Osteoblast (primary cell): ENCODE data around the gene CEP85L. TPM values are rescaled to one million over a fixed set of nuclear protein-coding genes. Genes with fewer than 3 reads are reported as not detected.

Source experiments
- DNase-seq: peaks from one replicate; pipeline ENCODE4 v3.0.0; 2011; ENCODE audit warnings: low spot score, mixed read lengths; ENCODE audit not compliant: insufficient read length; ENCODE audit errors: missing footprints
- H2AFZ ChIP-seq: 2 replicates; pipeline ENCODE4 v1.6.0; 2011; ENCODE audit warnings: mild to moderate bottlenecking, low read length
- H3K27ac ChIP-seq: 2 replicates; pipeline ENCODE4 v1.5.1; 2011; ENCODE audit warnings: mild to moderate bottlenecking, low read depth, low read length, moderate library complexity
- H3K27me3 ChIP-seq: 2 replicates; pipeline ENCODE4 v1.6.0; 2012; ENCODE audit warnings: mild to moderate bottlenecking, control low read depth, inconsistent platforms, low read length, moderate library complexity; ENCODE audit not compliant: insufficient read depth
- H3K36me3 ChIP-seq: 2 replicates; pipeline ENCODE4 v1.5.1; 2011; ENCODE audit warnings: mild to moderate bottlenecking, low read length, control low read depth, moderate library complexity; ENCODE audit not compliant: insufficient read depth
- H3K4me1 ChIP-seq: 2 replicates; pipeline ENCODE4 v1.5.1; 2011; ENCODE audit warnings: mild to moderate bottlenecking, low read length, control low read depth, moderate library complexity; ENCODE audit not compliant: insufficient read depth
- H3K4me2 ChIP-seq: 2 replicates; pipeline ENCODE4 v1.6.0; 2011; ENCODE audit warnings: mild to moderate bottlenecking, low read length; ENCODE audit not compliant: insufficient read depth
- H3K4me3 ChIP-seq: fragments of 200-600 bp; sonication (generic); 3 replicates; pipeline ENCODE4 v1.5.1; 2012; ENCODE audit warnings: mild to moderate bottlenecking, low read length, inconsistent platforms; ENCODE audit not compliant: insufficient read depth
- H3K79me2 ChIP-seq: 2 replicates; pipeline ENCODE4 v1.6.0; 2012; ENCODE audit warnings: mild to moderate bottlenecking, low read length, control low read depth, inconsistent platforms; ENCODE audit not compliant: insufficient read depth
- H3K9me3 ChIP-seq: 2 replicates; pipeline ENCODE4 v1.5.1; 2011; ENCODE audit warnings: low read depth, low read length, control low read depth
- H4K20me1 ChIP-seq: 2 replicates; pipeline ENCODE4 v1.6.0; 2012; ENCODE audit warnings: mild to moderate bottlenecking, low read length, control low read depth; ENCODE audit not compliant: insufficient read depth
- total RNA-seq: library from RNA; depleted of rRNA; stranded (reverse); fragments of >200 nt; gene quantifications from 2 replicates; pipeline ENCODE4 v1.2.3, GENCODE V29; 2012
- TF ChIP-seq, protein P1 (sequence below): IDR thresholded peaks from 2 replicates; pipeline ENCODE4 v1.5.1; 2011; ENCODE audit warnings: mild to moderate bottlenecking, low read depth, low read length, moderate library complexity; ENCODE audit errors: extremely low read depth

The CEP85L gene
- total RNA-seq, 1 donor, result 15.2 TPM

GRCh38 chr6:118638288-118638687 lies 13.1 kb downstream of the CEP85L start:
- H3K4me3 ChIP-seq, result no peak overlapping the region
- peaks cover 92% of the 10 kb centered on the region for H3K79me2 ChIP-seq
- no peak for DNase-seq
- no peak overlapping the region for H3K27ac ChIP-seq
- H4K20me1 ChIP-seq, result peaks cover 32% of the 10 kb centered on the region
- H3K27me3 ChIP-seq, result no peaks in the 10 kb centered on the region
- H3K4me2 ChIP-seq, result no peak overlapping the region
- TF ChIP-seq, protein P1, sequence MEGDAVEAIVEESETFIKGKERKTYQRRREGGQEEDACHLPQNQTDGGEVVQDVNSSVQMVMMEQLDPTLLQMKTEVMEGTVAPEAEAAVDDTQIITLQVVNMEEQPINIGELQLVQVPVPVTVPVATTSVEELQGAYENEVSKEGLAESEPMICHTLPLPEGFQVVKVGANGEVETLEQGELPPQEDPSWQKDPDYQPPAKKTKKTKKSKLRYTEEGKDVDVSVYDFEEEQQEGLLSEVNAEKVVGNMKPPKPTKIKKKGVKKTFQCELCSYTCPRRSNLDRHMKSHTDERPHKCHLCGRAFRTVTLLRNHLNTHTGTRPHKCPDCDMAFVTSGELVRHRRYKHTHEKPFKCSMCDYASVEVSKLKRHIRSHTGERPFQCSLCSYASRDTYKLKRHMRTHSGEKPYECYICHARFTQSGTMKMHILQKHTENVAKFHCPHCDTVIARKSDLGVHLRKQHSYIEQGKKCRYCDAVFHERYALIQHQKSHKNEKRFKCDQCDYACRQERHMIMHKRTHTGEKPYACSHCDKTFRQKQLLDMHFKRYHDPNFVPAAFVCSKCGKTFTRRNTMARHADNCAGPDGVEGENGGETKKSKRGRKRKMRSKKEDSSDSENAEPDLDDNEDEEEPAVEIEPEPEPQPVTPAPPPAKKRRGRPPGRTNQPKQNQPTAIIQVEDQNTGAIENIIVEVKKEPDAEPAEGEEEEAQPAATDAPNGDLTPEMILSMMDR, result no peak
- H2AFZ ChIP-seq, result no peak overlapping the region
- H3K4me1 ChIP-seq, result no peaks in the 10 kb centered on the region
- no peaks in the 10 kb centered on the region for H3K36me3 ChIP-seq
- H3K9me3 ChIP-seq, result no peaks in the 10 kb centered on the region

- Histone ChIP-seq H3K4me3 (no peak overlapping the region), H3K9me3 (no peaks in the 10 kb centered on the region), H4K20me1 (peaks cover 32% of the 10 kb centered on the region), H2AFZ (no peak overlapping the region), H3K4me2 (no peak overlapping the region), H3K27ac (no peak overlapping the region), H3K27me3 (no peaks in the 10 kb centered on the region), H3K79me2 (peaks cover 84% of the 10 kb centered on the region), H3K36me3 (no peaks in the 10 kb centered on the region), H3K4me1 (no peaks in the 10 kb centered on the region)
- TF ChIP-seq, protein P1, result no peak
- peak; percentile 47 for DNase-seq
Measured at GRCh38 chr6:118635909-118636735, 15.3 kb downstream of the CEP85L start.

DNA sequence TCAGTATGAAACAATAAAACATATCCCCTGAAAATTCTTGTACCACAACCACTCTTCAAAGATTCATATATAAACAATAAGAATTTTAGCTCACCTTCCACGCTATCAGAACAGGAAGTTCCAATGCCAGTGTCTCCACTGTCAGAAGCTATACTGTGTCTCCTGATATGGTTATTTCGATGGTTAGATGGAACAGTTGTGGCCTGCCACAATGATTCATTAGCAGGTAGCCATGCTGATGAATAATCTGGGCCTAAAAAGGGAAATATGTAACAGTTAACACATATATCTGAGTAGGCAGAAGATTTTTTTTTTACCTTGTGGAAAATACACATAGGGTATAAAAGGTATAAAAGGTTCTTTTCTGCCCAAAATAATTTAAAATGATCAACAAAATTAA lies 19.0 kb downstream of the CEP85L start:
- H3K79me2 ChIP-seq, result peaks cover 87% of the 10 kb centered on the region
- H3K27me3 ChIP-seq, result no peaks in the 10 kb centered on the region
- no peak for DNase-seq
- no peak overlapping the region for H3K4me3 ChIP-seq
- no peak overlapping the region for H3K27ac ChIP-seq
- no peaks in the 10 kb centered on the region for H3K9me3 ChIP-seq
- peaks cover 21% of the 10 kb centered on the region for H4K20me1 ChIP-seq
- TF ChIP-seq, protein P1, result no peak
- no peaks in the 10 kb centered on the region for H3K4me1 ChIP-seq
- peaks cover 4% of the 10 kb centered on the region for H3K36me3 ChIP-seq
- H2AFZ ChIP-seq, result no peak overlapping the region
- no peak overlapping the region for H3K4me2 ChIP-seq

DNA sequence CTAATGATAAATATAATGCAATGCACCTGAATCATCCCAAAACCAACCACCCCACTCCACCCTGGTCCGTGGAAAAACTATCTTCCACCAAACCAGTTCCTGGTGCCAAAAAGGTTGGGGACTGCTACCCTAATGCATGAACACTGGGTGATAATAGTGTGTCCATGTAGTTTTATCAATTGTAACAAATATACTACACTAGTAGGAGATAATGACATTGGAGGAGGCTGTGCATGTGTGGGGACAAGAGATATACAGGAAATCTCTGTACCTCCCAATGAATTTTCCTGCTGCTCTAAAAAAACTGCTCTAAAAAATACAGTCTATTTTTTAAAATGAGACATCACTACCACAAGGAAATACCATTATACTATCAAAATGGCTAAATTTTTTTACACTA lies 20.5 kb downstream of the CEP85L start:
- Histone ChIP-seq H3K4me1 (no peaks in the 10 kb centered on the region), H4K20me1 (peaks cover 20% of the 10 kb centered on the region), H3K4me2 (no peak overlapping the region), H2AFZ (no peak overlapping the region), H3K9me3 (no peaks in the 10 kb centered on the region), H3K27me3 (no peaks in the 10 kb centered on the region), H3K36me3 (peaks cover 4% of the 10 kb centered on the region), H3K4me3 (no peak overlapping the region), H3K79me2 (peaks cover 85% of the 10 kb centered on the region), H3K27ac (no peak overlapping the region)
- TF ChIP-seq, protein P1, result no peak
- DNase-seq, result no peak
